ENCODE measurements around the gene RNF166. TPM values are rescaled to one million over a fixed set of nuclear protein-coding genes. Genes with fewer than 3 reads are reported as not detected.

RNF166 gene
- total RNA-seq, 1 experiment from 2014 or later = 9.6 TPM

GRCh38 chr16:88741368-88741767 lies 35.2 kb upstream of the RNF166 start:
- in situ Hi-C loops (cut with HindIII; ENCODE audit: low pct_unique_long_range_greater_than_20kb, low sequenced_read_pairs) = no loop called here

GRCh38 chr16:88740727-88741055 lies 34.5 kb upstream of the RNF166 start:
- DNase-seq (ENCODE audit: low read depth, low spot score) = no peak
- in situ Hi-C loops (cut with HindIII; ENCODE audit: low pct_unique_long_range_greater_than_20kb, low sequenced_read_pairs) = no loop called here

More at GRCh38 chr16:88741368-88741767, 35.2 kb upstream of the RNF166 start:
- DNase-seq (ENCODE audit: low read depth, low spot score) = no peak

GRCh38 chr16:88739977-88740726 lies 33.9 kb upstream of the RNF166 start:
- no peak for DNase-seq (ENCODE audit: low read depth, low spot score)
- in situ Hi-C loops (cut with HindIII; ENCODE audit: low pct_unique_long_range_greater_than_20kb, low sequenced_read_pairs) = no loop called here

GRCh38 chr16:88739139-88739976 lies 33.1 kb upstream of the RNF166 start:
- DNase-seq (ENCODE audit: low read depth, low spot score) = no peak
- in situ Hi-C loops (cut with HindIII; ENCODE audit: low pct_unique_long_range_greater_than_20kb, low sequenced_read_pairs) = no loop called here

DNA sequence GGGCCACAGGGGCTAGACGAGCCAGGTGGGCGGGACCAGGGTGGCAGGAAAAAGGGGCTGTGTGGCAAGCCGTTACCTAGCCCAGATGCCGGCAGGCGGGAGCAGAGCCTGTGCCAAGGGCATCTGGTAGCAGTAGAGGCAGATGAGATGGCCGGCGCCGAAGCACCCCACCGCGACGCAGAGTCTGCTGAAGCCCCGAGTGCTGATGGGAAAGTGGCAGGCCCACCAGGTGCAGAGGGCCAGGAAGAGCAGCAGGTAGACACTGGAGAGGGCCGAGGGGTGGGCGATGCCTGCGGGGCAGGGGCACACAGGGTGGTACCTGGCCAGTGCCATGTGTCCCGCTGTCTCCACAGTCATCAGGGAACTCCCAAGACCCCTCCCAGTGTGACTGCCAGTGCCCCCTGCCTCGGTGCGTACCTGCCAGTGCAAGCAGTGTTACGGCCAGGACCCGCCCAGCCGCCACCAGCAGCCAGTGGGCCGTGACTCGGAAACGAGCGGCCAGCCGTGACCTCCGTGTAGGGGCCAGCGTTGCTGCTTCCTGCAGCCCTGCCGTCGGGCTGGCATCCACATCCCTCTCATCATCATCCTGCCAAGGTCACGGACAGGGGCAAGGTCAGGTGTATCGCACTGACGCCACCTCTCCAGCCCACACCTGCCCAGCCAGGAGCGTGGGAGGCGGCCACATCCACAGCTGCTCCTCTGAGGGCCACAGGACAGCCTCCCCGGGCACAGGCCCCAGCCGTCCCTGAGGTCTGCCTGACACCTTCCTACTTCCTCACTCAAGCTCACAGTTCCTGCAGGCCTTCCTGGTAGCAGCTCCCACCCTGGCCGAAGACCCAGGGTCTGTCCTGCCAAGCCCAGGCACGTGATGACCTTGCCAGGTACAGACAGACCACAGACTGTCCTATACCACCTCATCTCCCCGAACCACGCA lies 32.2 kb upstream of the RNF166 start:
- in situ Hi-C loops (cut with HindIII; ENCODE audit: low pct_unique_long_range_greater_than_20kb, low sequenced_read_pairs) = no loop called here

GRCh38 chr16:88737298-88738150 lies 31.3 kb upstream of the RNF166 start:
- in situ Hi-C loops (cut with HindIII; ENCODE audit: low pct_unique_long_range_greater_than_20kb, low sequenced_read_pairs) = no loop called here
- DNase-seq (ENCODE audit: low read depth, low spot score) = peak; percentile 72

More for the DNA sequence above, 32.2 kb upstream of the RNF166 start:
- no peak for DNase-seq (ENCODE audit: low read depth, low spot score)

- no peak for DNase-seq (ENCODE audit: low read depth, low spot score)
- in situ Hi-C loops (cut with HindIII; ENCODE audit: low pct_unique_long_range_greater_than_20kb, low sequenced_read_pairs) = no loop called here
These were observed 30.3 kb upstream of the RNF166 start for GRCh38 chr16:88736496-88736895.

DNA sequence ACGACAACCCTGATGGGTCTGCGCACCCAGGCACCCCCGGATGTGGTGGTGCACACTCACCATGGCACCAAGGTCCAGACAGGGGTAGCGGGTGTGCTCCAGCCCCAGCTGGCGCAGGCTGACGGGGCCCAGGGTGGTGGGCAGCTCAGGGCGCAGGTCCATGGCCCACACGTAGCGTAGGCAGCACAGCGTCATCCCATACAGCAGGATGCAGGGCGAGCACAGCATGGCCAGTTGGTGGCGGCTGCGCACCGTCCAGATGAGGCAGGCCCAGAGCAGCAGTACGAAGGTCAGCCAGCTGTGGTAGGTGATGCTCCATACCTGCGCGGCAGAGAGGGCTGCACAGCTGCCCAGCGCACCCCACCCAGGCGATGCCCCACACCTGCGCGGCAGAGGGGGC lies 29.9 kb upstream of the RNF166 start:
- in situ Hi-C loops (cut with HindIII; ENCODE audit: low pct_unique_long_range_greater_than_20kb, low sequenced_read_pairs) = no loop called here
- no peak for DNase-seq (ENCODE audit: low read depth, low spot score)

DNA sequence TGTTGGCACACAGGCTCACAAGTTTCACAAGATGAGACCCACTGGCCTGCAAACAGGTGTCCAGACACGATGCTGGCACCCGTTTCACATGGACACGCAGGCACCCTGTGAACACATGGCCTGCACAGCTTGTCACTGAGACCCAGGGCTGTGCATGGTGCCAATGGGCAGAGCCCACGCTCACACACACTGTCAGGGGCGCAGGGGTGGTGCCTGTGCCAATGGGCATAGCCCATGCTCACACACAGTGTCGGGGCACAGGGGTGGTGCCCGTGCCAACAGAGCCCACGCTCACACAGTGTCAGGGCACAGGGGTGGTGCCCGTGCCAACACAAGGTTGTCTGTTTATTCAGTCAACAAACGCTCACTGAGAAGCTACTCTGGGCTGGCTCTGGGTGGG lies 29.4 kb upstream of the RNF166 start:
- DNase-seq (ENCODE audit: low read depth, low spot score) = no peak
- in situ Hi-C loops (cut with HindIII; ENCODE audit: low pct_unique_long_range_greater_than_20kb, low sequenced_read_pairs) = no loop called here

- no peak for DNase-seq (ENCODE audit: low read depth, low spot score)
- in situ Hi-C loops (cut with HindIII; ENCODE audit: low pct_unique_long_range_greater_than_20kb, low sequenced_read_pairs) = no loop called here
These were observed 28.9 kb upstream of the RNF166 start for GRCh38 chr16:88735121-88735520.

GRCh38 chr16:88734361-88734728 lies 28.1 kb upstream of the RNF166 start:
- in situ Hi-C loops (cut with HindIII; ENCODE audit: low pct_unique_long_range_greater_than_20kb, low sequenced_read_pairs) = no loop called here
- no peak for DNase-seq (ENCODE audit: low read depth, low spot score)

DNA sequence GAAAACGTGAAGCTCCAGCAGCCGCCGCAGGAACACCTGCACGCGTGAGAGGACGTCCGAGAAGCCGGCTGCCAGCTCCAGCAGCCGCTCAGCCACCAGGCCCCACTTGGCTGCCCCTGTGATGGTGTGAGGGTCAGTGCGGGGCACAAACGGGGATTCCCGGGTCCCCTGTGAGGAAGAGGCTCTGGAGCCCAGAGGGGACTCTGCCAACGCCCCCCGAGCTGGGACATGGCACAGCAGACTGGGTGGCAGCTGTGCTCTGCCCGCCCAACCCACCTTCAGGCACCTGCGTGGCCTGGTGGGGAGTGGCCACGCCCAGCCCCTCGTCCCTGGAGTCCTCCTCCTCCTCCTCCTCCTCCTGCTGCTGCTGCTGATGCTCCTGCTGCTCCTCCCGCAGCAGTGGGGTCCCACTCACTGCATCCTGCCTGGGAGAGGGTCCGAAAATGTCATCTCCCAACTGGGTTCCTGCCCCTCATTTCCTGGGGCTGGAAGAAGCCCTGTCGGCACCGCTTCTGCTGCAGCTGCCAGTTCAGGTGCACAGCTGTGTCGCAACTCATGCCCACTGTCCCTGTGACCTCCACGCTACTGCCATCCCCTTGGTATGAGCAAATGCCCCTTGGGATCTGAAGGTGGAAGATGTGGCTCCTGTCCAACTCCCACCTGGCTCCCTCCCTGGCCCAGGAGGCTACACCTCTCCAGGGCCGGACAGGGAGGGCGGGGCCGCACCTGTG lies 27.6 kb upstream of the RNF166 start:
- in situ Hi-C loops (cut with HindIII; ENCODE audit: low pct_unique_long_range_greater_than_20kb, low sequenced_read_pairs) = no loop called here
- DNase-seq (ENCODE audit: low read depth, low spot score) = no peak

DNA sequence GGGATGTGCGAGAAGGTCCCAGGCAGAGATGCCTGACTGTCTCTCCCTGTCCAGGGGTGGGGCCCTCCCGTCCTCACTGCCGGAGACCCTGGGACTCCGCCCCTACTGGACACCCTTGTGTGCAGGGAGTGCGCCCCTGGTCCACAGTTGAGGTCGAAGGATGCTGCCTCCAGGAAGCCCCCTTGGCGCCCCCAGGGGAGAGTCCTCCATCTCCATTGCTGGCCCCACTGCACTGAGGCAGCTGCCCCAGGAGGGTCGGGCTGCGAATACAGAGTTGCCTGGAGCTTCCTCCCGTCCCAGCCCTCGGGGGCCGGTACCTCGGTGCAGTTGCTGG lies 26.7 kb upstream of the RNF166 start:
- DNase-seq (ENCODE audit: low read depth, low spot score) = no peak
- in situ Hi-C loops (cut with HindIII; ENCODE audit: low pct_unique_long_range_greater_than_20kb, low sequenced_read_pairs) = no loop called here

DNA sequence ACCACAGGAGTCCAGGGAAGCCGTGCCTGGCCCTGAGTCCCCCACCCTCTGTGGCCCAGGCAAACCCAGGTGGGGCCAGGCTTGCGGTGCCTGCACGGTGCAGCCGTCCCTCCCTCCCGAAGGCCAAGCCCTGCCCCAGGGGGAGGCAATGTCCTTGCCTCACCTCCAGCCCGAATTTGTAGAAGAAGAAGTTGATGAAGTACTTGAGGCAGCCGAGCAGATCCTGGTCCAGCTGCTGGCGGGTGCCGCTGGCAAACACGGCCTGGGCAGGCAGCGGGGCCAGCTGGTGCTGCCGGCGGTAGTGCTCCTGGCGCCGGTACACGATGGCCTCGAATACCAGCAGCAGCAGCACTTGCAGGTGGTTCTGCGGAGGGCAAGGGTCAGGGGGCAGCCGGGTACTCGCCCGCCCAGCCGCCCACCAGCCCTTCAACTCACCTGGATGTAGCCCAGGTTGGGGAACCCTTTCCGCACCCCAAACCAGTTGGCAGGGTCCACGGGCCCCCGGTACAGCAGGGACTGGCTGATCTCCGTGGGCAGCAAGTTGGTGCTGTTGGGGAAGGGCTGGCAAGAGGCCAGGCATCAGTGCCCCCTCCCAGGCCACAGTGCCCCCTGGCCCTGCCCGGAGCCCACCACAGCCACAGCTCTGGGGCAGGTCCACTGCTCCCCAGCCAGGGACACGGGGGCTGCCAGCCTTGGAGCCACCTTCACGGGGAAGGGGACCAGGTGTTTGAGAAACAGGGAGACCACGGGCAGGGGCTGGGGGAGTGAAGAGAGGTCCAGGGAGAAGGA lies 26.2 kb upstream of the RNF166 start:
- in situ Hi-C loops (cut with HindIII; ENCODE audit: low pct_unique_long_range_greater_than_20kb, low sequenced_read_pairs) = no loop called here
- DNase-seq (ENCODE audit: low read depth, low spot score) = no peak

GRCh38 chr16:88731699-88732098 lies 25.5 kb upstream of the RNF166 start:
- no peak for DNase-seq (ENCODE audit: low read depth, low spot score)

More at GRCh38 chr16:88731699-88732098, 25.5 kb upstream of the RNF166 start:
- in situ Hi-C loops (cut with HindIII; ENCODE audit: low pct_unique_long_range_greater_than_20kb, low sequenced_read_pairs) = no loop called here

Data from SK-MEL-5 (cell line).